HUDEP-2 (cell line): ENCODE measurements around the gene GJA3.

Experiments
- DNase-seq, 76 experiments: peaks; one replicate each; lab custom pipeline; 2025; ENCODE audit not compliant: unreplicated experiment in 76 of 76; lab: John Stamatoyannopoulos, UW

GJA3 gene

DNA sequence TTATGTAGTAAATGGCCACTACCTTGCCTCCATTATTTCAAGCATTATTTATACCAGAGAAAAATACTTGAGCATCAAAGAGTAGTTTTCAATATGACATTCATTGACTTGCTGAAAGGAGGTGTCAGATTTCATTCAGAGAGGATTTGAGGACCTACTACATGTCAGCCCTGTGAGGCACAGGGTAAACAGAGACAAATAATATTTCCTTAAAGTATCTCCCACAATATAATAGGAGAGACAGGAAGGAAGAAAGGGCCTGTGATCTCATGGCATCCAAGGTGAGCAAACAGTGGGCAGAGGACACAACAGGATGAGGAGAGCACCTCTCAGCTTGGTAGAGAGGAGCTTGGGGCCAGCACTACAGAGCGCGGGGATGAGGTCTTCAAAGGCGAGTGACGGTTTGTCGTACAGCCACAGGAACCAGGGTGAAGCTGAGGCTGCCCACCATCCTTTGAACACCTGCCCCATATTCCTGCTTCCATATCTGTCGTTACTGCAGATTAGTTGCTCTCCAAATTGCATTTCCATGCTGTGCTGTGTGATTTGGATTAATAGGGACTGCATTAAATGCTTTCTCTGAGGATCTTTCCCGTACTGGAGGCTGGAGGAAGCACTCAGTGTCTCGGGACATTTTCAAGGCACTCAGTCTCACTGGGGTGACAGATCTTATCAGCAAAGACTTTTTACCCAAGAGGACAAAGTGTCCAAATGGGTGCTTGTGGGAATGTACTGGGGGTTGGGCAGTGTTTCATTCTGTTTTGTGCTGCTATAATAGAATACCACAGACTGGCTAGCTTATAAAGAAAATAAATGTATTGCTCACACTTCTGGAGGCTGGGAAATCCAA lies 59.2 kb downstream of the GJA3 start:
- DNase-seq, result no peak

DNA sequence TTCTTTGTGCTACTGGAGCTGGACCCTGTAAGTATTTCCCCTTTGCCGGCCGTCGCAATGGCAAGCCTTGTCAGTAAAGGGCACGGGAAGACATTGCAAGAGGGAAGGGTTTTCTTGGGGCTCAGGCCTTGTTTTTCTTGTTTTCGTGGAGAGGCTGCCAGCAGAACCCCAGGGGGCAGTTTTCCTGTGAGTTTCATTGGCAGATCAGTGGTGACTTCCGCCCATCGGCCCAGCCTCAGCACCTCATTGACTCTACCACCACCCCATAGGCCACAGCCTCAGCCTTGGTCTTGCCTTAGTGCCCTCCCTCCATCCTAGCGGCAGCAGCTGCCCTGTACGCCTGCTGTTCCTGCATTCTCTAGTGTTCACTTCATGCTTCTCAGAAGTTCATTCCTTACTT lies 61.5 kb downstream of the GJA3 start:
- no peak for DNase-seq

GRCh38 chr13:20093951-20094350 lies 66.9 kb downstream of the GJA3 start:
- DNase-seq, result no peak

- no peak for DNase-seq
Observed at GRCh38 chr13:20090349-20090748, 70.5 kb downstream of the GJA3 start.
